Measurements from ENCODE around the gene ZNF586.
"Not testable (repeated sequence)": the region's sequence is repeated elsewhere in the genome, so short reads cannot be mapped to it uniquely, and the experiment has no call there.

Gene ZNF586

GRCh38 chr19:57769345-57770131 lies at the start of gene ZNF586:
Gene ZNF586, plus strand, starts transcription at chr19:57769676. Its CDS starts 167 bp downstream, at chr19:57769843.
- peaks cover 26% of the 10 kb centered on the region for H3K36me3 Mint-ChIP-seq (ENCODE audit: insufficient read depth)
- no peaks in the 10 kb centered on the region for H3K27me3 Mint-ChIP-seq
- H3K4me3 Mint-ChIP-seq: peak within 1 kb of the TSS; percentile 85

GRCh38 chr19:57719901-57720519 lies 49.5 kb upstream of the ZNF586 start:
- ATAC-seq (replicated peaks; ENCODE audit: extremely low read depth, poor library complexity, severe bottlenecking) (no peak), DNase-seq (ENCODE audit: low spot score in 2 of 2) (no peak)
- H3K4me1 Mint-ChIP-seq: peaks cover 16% of the 10 kb centered on the region
- no peak overlapping the region for H3K27ac Mint-ChIP-seq (ENCODE audit: low read depth)
- H3K36me3 Mint-ChIP-seq (ENCODE audit: insufficient read depth): peaks cover 20% of the 10 kb centered on the region
- H3K27me3 Mint-ChIP-seq: no peaks in the 10 kb centered on the region
- peaks cover 20% of the 10 kb centered on the region for H3K9me3 Mint-ChIP-seq
- H3K4me3 Mint-ChIP-seq: no peak overlapping the region

More at GRCh38 chr19:57769345-57770131, at the start of gene ZNF586:
- peak; percentile 70 to 74 for DNase-seq (ENCODE audit: low spot score in 2 of 2)
- peak; percentile 100 for ATAC-seq (replicated peaks; ENCODE audit: extremely low read depth, poor library complexity, severe bottlenecking)
- H3K9me3 Mint-ChIP-seq: peaks cover 22% of the 10 kb centered on the region
- peaks cover 28% of the 10 kb centered on the region for H3K4me1 Mint-ChIP-seq
- H3K27ac Mint-ChIP-seq (ENCODE audit: low read depth): peak within 1 kb of the TSS; percentile 91

- no peak for DNase-seq (ENCODE audit: low spot score in 2 of 2)
- no peak overlapping the region for H3K27ac Mint-ChIP-seq (ENCODE audit: low read depth)
- H3K36me3 Mint-ChIP-seq (ENCODE audit: insufficient read depth): peaks cover 20% of the 10 kb centered on the region
- no peaks in the 10 kb centered on the region for H3K27me3 Mint-ChIP-seq
- H3K9me3 Mint-ChIP-seq: peaks cover 20% of the 10 kb centered on the region
- ATAC-seq (replicated peaks; ENCODE audit: extremely low read depth, poor library complexity, severe bottlenecking): no peak
- peaks cover 17% of the 10 kb centered on the region for H3K4me1 Mint-ChIP-seq
- no peak overlapping the region for H3K4me3 Mint-ChIP-seq
Observed at GRCh38 chr19:57720878-57721277, 48.6 kb upstream of the ZNF586 start.

GRCh38 chr19:57738320-57738719 lies 31.2 kb upstream of the ZNF586 start:
- not testable (repeated sequence) for H3K4me3 Mint-ChIP-seq; H3K27ac Mint-ChIP-seq (ENCODE audit: low read depth); H3K4me1 Mint-ChIP-seq; ATAC-seq (replicated peaks; ENCODE audit: extremely low read depth, poor library complexity, severe bottlenecking); DNase-seq (ENCODE audit: low spot score in 2 of 2); H3K9me3 Mint-ChIP-seq; H3K36me3 Mint-ChIP-seq (ENCODE audit: insufficient read depth)
- H3K27me3 Mint-ChIP-seq: peaks cover 29% of the 10 kb centered on the region

GRCh38 chr19:57738770-57739169 lies 30.7 kb upstream of the ZNF586 start:
- H3K4me3 Mint-ChIP-seq; ATAC-seq (replicated peaks; ENCODE audit: extremely low read depth, poor library complexity, severe bottlenecking); H3K4me1 Mint-ChIP-seq; H3K36me3 Mint-ChIP-seq (ENCODE audit: insufficient read depth); DNase-seq (ENCODE audit: low spot score in 2 of 2); H3K27ac Mint-ChIP-seq (ENCODE audit: low read depth); H3K9me3 Mint-ChIP-seq: not testable (repeated sequence)
- peaks cover 25% of the 10 kb centered on the region for H3K27me3 Mint-ChIP-seq

GRCh38 chr19:57746580-57747471 lies 22.6 kb upstream of the ZNF586 start, which contains the start of gene ZNF776:
Gene ZNF776, plus strand, starts transcription at chr19:57746815. Its CDS starts 244 bp downstream, at chr19:57747059.
- Mint-ChIP-seq H3K4me1 (peaks cover 30% of the 10 kb centered on the region), H3K9me3 (peaks cover 26% of the 10 kb centered on the region), H3K36me3 (ENCODE audit: insufficient read depth) (peaks cover 26% of the 10 kb centered on the region), H3K4me3 (peak within 1 kb of the TSS; percentile 98), H3K27me3 (no peaks in the 10 kb centered on the region), H3K27ac (ENCODE audit: low read depth) (peak within 1 kb of the TSS; percentile 96)
- ATAC-seq (replicated peaks; ENCODE audit: extremely low read depth, poor library complexity, severe bottlenecking) (peak; percentile 98), DNase-seq (ENCODE audit: low spot score in 2 of 2) (peak; percentile 47 to 77)

- H3K27me3 Mint-ChIP-seq: no peaks in the 10 kb centered on the region
- H3K27ac Mint-ChIP-seq (ENCODE audit: low read depth): peak overlapping the region; percentile 96
Observed at GRCh38 chr19:57747472-57747807, 22.0 kb upstream of the ZNF586 start.

GRCh38 chr19:57748029-57748428 lies 21.4 kb upstream of the ZNF586 start:
- ATAC-seq (replicated peaks; ENCODE audit: extremely low read depth, poor library complexity, severe bottlenecking) (no peak), DNase-seq (ENCODE audit: low spot score in 2 of 2) (no peak)
- Mint-ChIP-seq H3K4me1 (peaks cover 38% of the 10 kb centered on the region), H3K27me3 (no peaks in the 10 kb centered on the region), H3K9me3 (peaks cover 35% of the 10 kb centered on the region), H3K27ac (ENCODE audit: low read depth) (no peak overlapping the region), H3K36me3 (ENCODE audit: insufficient read depth) (peaks cover 38% of the 10 kb centered on the region), H3K4me3 (peak overlapping the region; percentile 98)

More at GRCh38 chr19:57747472-57747807, 22.0 kb upstream of the ZNF586 start:
- ATAC-seq (replicated peaks; ENCODE audit: extremely low read depth, poor library complexity, severe bottlenecking): no peak
- Mint-ChIP-seq H3K36me3 (ENCODE audit: insufficient read depth) (peaks cover 32% of the 10 kb centered on the region), H3K4me1 (peaks cover 35% of the 10 kb centered on the region), H3K9me3 (peaks cover 31% of the 10 kb centered on the region), H3K4me3 (peak overlapping the region; percentile 98)
- no peak for DNase-seq (ENCODE audit: low spot score in 2 of 2)

GRCh38 chr19:57754091-57754673 lies 15.3 kb upstream of the ZNF586 start:
- no peak overlapping the region for H3K4me3 Mint-ChIP-seq
- no peaks in the 10 kb centered on the region for H3K27me3 Mint-ChIP-seq
- ATAC-seq (replicated peaks; ENCODE audit: extremely low read depth, poor library complexity, severe bottlenecking) (no peak), DNase-seq (ENCODE audit: low spot score in 2 of 2) (no peak)
- H3K27ac Mint-ChIP-seq (ENCODE audit: low read depth): no peak overlapping the region
- peaks cover 17% of the 10 kb centered on the region for H3K4me1 Mint-ChIP-seq
- peaks cover 35% of the 10 kb centered on the region for H3K9me3 Mint-ChIP-seq
- H3K36me3 Mint-ChIP-seq (ENCODE audit: insufficient read depth): peaks cover 43% of the 10 kb centered on the region

GRCh38 chr19:57755031-57755430 lies 14.4 kb upstream of the ZNF586 start:
- peaks cover 30% of the 10 kb centered on the region for H3K9me3 Mint-ChIP-seq
- peaks cover 45% of the 10 kb centered on the region for H3K36me3 Mint-ChIP-seq (ENCODE audit: insufficient read depth)
- no peaks in the 10 kb centered on the region for H3K27me3 Mint-ChIP-seq
- H3K4me1 Mint-ChIP-seq: peaks cover 17% of the 10 kb centered on the region
- no peak overlapping the region for H3K4me3 Mint-ChIP-seq
- DNase-seq (ENCODE audit: low spot score in 2 of 2) (no peak), ATAC-seq (replicated peaks; ENCODE audit: extremely low read depth, poor library complexity, severe bottlenecking) (no peak)
- no peak overlapping the region for H3K27ac Mint-ChIP-seq (ENCODE audit: low read depth)

- Mint-ChIP-seq H3K27ac (ENCODE audit: low read depth) (no peak overlapping the region), H3K4me3 (no peak overlapping the region), H3K36me3 (ENCODE audit: insufficient read depth) (peaks cover 18% of the 10 kb centered on the region), H3K9me3 (peaks cover 11% of the 10 kb centered on the region), H3K27me3 (no peaks in the 10 kb centered on the region), H3K4me1 (no peaks in the 10 kb centered on the region)
- DNase-seq (ENCODE audit: low spot score in 2 of 2) (no peak), ATAC-seq (replicated peaks; ENCODE audit: extremely low read depth, poor library complexity, severe bottlenecking) (no peak)
Observed at GRCh38 chr19:57757941-57758340, 11.5 kb upstream of the ZNF586 start.

GRCh38 chr19:57759096-57759495 lies 10.4 kb upstream of the ZNF586 start:
- H3K4me3 Mint-ChIP-seq: no peak overlapping the region
- DNase-seq (ENCODE audit: low spot score in 2 of 2) (no peak), ATAC-seq (replicated peaks; ENCODE audit: extremely low read depth, poor library complexity, severe bottlenecking) (no peak)
- H3K4me1 Mint-ChIP-seq: no peaks in the 10 kb centered on the region
- no peak overlapping the region for H3K27ac Mint-ChIP-seq (ENCODE audit: low read depth)
- H3K9me3 Mint-ChIP-seq: peaks cover 9% of the 10 kb centered on the region
- peaks cover 12% of the 10 kb centered on the region for H3K36me3 Mint-ChIP-seq (ENCODE audit: insufficient read depth)
- no peaks in the 10 kb centered on the region for H3K27me3 Mint-ChIP-seq

All from central memory CD8-positive, alpha-beta T cell (primary cell).